ENCODE measurements around the gene DGKD.
"Not testable (repeated sequence)": the region's sequence is repeated elsewhere in the genome, so short reads cannot be mapped to it uniquely, and the experiment has no call there.

The DGKD gene

GRCh38 chr2:233332125-233332524, 22.2 kb upstream of the DGKD start:
- no peak overlapping the region for H3K4me3 ChIP-seq
- peak overlapping the region in 1 of 2 donors; percentile 27 for H3K27ac ChIP-seq
- intact Hi-C loops (cut with DNase I; ENCODE audit: low total_unique reads), result no loop called here
- TF ChIP-seq CTCF (IDR thresholded peaks at IDR 0.05), result no peak
- H3K27me3 ChIP-seq, result no peaks in the 10 kb centered on the region
- no peaks in the 10 kb centered on the region for H3K36me3 ChIP-seq
- no peaks in the 10 kb centered on the region for H3K9me3 ChIP-seq
- no peak for DNase-seq
- no peaks in the 10 kb centered on the region for H3K4me1 ChIP-seq

- no peaks in the 10 kb centered on the region for H3K36me3 ChIP-seq
- intact Hi-C loops (cut with DNase I; ENCODE audit: low total_unique reads), result no loop called here
- no peaks in the 10 kb centered on the region for H3K4me1 ChIP-seq
- H3K27ac ChIP-seq, result no peak overlapping the region
- DNase-seq, result peak in 1 of 2 donors; percentile 54
- no peaks in the 10 kb centered on the region for H3K27me3 ChIP-seq
- no peak overlapping the region for H3K4me3 ChIP-seq
- TF ChIP-seq CTCF (IDR thresholded peaks at IDR 0.05), result no peak
- no peaks in the 10 kb centered on the region for H3K9me3 ChIP-seq
These were observed 19.4 kb upstream of the DGKD start for GRCh38 chr2:233334915-233335314.

- DNase-seq; intact Hi-C loops (cut with DNase I; ENCODE audit: low total_unique reads); H3K4me3 ChIP-seq: not testable (repeated sequence)
These were observed 18.2 kb upstream of the DGKD start for GRCh38 chr2:233336091-233336490.

GRCh38 chr2:233336541-233336940, 17.8 kb upstream of the DGKD start:
- Histone ChIP-seq H3K27ac (no peak overlapping the region), H3K4me1 (no peaks in the 10 kb centered on the region), H3K4me3 (no peak overlapping the region), H3K9me3 (no peaks in the 10 kb centered on the region), H3K27me3 (no peaks in the 10 kb centered on the region), H3K36me3 (no peaks in the 10 kb centered on the region)
- DNase-seq, result no peak
- TF ChIP-seq CTCF (IDR thresholded peaks at IDR 0.05), result no peak
- intact Hi-C loops (cut with DNase I; ENCODE audit: low total_unique reads), result no loop called here

More at GRCh38 chr2:233336091-233336490, 18.2 kb upstream of the DGKD start:
- not testable (repeated sequence) for H3K9me3 ChIP-seq, H3K27me3 ChIP-seq, H3K4me1 ChIP-seq, H3K36me3 ChIP-seq, H3K27ac ChIP-seq

- Histone ChIP-seq H3K27me3 (no peaks in the 10 kb centered on the region), H3K9me3 (no peaks in the 10 kb centered on the region), H3K4me1 (no peaks in the 10 kb centered on the region), H3K27ac (no peak overlapping the region), H3K4me3 (no peak overlapping the region), H3K36me3 (no peaks in the 10 kb centered on the region)
- intact Hi-C loops (cut with DNase I; ENCODE audit: low total_unique reads), result no loop called here
- DNase-seq, result peak in 1 of 2 donors; percentile 37
- no peak for TF ChIP-seq CTCF (IDR thresholded peaks at IDR 0.05)
These were observed 16.2 kb upstream of the DGKD start for GRCh38 chr2:233338046-233338445.

GRCh38 chr2:233338812-233339368, 15.4 kb upstream of the DGKD start:
- intact Hi-C loops (cut with DNase I; ENCODE audit: low total_unique reads), result no loop called here
- DNase-seq, result no peak
- Histone ChIP-seq H3K27me3 (no peaks in the 10 kb centered on the region), H3K27ac (no peak overlapping the region), H3K4me1 (no peaks in the 10 kb centered on the region), H3K9me3 (no peaks in the 10 kb centered on the region), H3K36me3 (no peaks in the 10 kb centered on the region), H3K4me3 (no peak overlapping the region)
- TF ChIP-seq CTCF (IDR thresholded peaks at IDR 0.05), result no peak
